OCI-M2 (cell line): ENCODE data around the gene COMMD1.
A peak's percentile ranks its signal among the peaks of the same experiment; 100 is the strongest.
"Not testable (repeated sequence)": the region's sequence is repeated elsewhere in the genome, so short reads cannot be mapped to it uniquely, and the experiment has no call there.

Experiments used
- DNase-seq: peaks from one replicate; lab custom pipeline; 2025; ENCODE audit not compliant: unreplicated experiment; lab: John Stamatoyannopoulos, UW

The COMMD1 gene

DNA sequence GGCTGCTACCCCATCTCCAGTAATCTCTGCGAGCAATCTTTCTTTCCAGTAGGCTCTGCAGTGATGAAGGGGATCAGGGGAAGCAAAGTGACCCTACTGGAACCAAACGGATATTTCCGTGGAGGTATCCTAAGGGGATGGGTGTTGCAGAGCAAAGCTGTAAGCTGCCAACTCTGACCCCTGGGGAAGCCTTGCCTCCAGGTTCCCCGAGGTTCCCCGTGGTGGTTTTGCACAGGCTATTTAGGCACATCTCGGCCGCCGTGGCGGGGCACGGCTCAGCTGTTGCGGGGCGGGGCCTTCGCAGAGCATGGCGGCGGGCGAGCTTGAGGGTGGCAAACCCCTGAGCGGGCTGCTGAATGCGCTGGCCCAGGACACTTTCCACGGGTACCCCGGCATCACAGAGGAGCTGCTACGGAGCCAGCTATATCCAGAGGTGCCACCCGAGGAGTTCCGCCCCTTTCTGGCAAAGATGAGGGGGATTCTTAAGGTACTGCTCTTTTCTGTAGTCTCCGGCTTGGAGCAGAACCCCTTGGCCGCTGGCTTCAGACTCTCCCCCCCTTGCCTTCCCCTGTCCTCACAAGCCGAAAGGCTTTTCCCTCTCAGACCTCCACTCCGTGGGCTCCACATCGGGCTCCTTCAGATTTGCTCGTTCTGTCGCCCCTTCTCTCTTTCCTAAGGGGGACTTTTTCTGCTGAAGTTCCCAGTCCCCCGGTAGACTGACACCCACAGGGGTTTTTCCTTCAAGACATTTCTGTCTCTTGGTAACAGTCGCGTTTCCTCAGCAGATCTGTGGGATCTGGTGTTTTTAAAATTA, at the start of gene COMMD1:
TSS of gene COMMD1 (plus strand) at position 303 of the 814 bp plus-strand sequence. CDS start at position 308, 5 bp downstream.
- no peak for DNase-seq

- no peak for DNase-seq
Observed at GRCh38 chr2:61857224-61857623, 48.2 kb upstream of the COMMD1 start.

DNA sequence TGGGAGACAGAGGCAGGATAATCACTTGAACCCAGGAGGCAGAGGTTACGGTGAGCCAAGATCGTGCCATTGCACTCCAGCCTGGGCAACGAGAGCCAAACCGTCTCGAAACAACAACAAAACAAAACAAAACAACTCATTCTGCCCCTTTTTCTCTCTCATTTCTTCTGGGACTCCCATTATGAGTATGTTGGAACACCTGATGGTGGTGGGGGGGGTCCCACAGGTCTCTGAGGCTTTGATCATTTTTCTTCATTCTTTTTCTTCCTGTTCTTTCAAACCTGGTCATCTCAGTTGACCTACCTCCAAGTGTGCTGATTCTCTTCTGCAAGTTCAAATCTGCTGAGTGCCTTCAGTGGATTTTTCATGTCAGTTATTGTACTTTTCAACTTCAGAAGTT, 43.4 kb upstream of the COMMD1 start:
- no peak for DNase-seq

DNA sequence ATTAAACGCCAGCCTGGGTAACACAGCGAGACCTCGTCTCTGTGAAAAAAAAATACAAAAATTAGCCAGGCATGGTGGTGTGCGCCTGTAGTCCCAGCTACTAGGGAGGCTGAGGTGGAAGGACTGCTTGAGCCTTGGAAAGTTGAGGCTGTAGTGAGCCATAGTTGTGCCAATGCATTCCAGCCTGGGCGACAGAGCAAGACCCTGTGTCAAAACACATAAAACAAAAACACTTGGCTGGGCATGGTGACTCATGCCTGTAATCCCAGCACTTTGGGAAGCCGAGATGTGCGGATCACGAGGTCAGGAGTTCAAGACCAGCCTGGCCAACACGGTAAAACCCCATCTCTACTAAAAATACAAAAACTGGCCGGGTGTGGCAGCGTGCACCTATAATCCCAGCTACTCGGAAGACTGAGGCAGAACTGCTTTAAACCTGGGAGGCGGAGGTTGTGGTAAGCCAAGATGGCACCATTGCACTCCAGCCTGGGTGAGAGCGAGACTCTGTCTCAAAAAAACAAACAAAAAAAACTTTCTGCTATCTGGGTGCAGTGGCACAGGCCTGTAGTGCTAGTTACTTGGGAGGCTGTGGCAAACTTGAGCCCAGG, 38.9 kb upstream of the COMMD1 start:
- DNase-seq = not testable (repeated sequence)

- DNase-seq = no peak
Observed at GRCh38 chr2:61876400-61876799, 29.1 kb upstream of the COMMD1 start.

GRCh38 chr2:61877571-61878245, 27.8 kb upstream of the COMMD1 start:
- no peak for DNase-seq

DNA sequence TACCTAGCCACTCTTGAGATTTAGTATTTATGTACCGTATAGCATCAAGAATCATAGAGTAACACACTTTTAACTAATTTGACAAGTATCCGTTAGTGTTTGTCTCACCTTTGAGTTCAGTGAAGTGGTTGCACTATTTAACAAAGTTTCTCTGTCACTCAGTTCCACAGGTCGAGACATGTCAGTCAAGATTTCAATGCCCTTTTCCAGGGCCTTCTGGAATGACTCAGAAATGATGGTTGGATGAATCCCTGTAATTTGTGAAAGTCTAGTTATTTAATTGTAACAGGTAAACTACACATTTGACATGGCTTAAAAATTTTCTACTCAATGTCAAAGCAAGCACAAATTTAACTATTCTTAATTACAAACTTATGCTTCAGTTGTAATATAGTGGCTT, 26.7 kb upstream of the COMMD1 start:
- DNase-seq = no peak

DNA sequence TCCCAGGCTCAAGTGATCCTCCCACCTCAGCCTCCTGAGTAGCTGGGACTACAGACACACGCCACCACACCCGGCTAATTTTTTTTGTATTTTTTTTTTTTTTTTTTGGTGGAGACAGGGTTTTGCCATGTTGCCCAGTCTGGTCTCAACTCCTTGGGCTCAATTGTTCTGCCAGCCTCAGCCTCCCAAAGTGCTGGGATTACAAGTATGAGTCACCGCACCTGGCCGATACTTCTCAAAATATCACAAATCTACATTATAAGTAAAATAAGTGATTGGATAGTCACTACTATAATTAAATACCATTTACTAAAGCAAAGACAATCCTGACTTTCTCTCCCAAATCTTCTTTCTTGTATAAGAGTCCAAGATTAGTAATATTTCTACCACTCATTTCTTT, 26.1 kb upstream of the COMMD1 start:
- not testable (repeated sequence) for DNase-seq

DNA sequence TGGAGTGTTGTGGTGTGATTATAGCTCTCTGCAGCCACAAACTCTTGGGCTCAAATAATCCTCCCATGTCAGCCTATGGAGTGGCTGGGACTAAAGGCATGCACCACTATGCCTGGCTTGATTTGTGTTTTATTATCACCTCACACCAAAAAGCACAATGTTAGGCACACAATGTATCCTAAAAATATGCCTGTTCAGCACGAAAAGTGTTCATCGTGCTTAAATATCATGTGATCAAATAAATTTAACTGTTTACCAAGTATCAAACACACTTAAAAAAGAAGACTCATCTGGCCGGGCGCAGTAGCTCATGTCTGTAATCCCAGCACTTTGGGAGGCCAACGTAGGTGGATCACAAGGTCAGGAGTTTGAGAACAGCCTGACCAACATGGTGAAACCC, 22.6 kb upstream of the COMMD1 start:
- DNase-seq = no peak

DNA sequence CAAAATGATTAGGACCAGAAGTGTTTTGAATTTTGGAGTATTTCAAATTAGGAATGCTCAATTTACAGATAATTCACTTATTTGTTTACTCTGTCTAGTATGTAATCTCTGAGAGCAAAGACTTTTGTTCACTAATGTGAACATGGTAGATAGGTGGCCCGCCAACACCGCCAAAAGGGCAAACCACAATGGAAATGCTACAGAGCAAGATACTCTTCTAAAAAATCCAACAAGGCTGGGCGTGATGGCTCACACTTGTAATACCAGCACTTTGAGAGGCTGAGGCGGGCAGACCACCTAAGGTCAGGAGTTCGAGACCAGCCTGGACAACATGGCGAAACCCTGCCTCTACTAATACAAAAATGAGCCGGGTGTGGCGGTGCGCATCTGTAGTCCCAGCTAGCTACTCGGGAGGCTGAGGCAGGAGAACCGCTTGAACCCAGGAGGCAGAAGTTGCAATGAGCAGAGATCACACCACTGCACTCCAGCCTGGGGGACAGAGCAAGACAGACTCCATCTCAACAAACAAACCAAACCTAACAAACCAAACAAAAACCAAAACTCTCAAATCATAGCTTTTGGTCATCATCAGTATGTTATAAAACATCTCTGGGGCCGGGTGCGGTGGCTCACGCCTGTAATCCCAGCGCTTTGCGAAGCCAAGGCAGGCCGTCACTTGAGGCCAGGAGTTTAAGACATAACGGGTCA, 19.4 kb upstream of the COMMD1 start:
- no peak for DNase-seq

- DNase-seq = no peak
Observed at GRCh38 chr2:61887717-61888266, 17.7 kb upstream of the COMMD1 start.

DNA sequence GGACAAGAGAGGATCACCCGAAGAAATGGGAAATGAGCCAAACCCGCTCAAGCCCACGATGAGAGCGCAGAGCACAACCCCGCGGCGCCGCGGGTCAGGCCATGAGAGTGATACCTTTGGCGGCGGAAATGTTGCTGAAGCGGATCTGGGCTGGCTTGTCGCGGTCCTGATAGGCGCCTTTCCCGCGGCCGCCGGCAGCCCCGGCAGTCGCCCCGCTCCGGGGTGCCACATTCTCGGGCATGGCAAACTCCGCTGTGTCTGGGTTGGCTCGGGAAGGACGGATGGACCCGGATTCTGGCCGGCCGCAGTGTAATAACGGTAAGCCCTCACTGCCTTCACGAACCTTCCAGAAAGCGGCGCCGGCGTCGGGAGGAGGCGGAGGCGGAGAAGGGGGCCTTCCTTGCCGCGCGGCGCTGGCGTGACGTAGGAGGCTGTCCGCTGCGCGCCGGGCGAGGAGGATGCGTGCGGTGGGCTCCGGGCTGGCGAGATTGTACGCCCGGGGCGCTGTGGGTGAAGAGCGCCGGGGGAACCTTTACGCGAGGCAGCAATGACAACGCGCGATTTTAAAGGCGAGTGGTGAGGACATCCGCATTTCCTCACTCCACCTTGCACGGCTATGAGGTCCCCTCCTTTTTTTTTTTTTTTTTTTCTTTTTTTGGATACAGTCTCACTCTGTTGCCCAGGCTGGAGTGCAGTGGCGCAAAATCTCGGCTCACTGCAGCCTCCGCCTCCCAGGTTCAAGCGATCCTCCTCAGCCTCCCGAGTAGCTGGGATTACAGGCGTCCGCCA, 17.0 kb upstream of the COMMD1 start, which contains the start of gene CCT4:
TSS of gene CCT4 (minus strand) at position 390 of the 789 bp plus-strand sequence. CDS start at position 241, 149 bp downstream.
- DNase-seq = peak; percentile 45

- DNase-seq = peak; percentile 41
Observed at GRCh38 chr2:61898810-61899209, 6.7 kb upstream of the COMMD1 start.

- DNase-seq = no peak
Observed at GRCh38 chr2:61900281-61900680, 5.2 kb upstream of the COMMD1 start.

DNA sequence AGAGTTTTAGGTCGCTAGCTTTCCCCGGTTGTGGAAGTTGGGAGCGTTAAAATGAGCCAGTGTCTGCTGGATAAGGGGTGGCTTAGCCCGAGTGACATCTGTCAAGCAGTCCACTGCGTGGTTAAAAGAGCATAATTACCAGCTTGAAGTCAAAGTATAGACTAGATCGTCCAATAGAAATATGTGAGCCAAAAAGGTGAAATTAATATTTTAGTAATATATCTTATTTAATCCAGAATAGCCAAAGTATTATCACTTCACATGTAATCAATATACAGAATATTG, 654 bp downstream of the COMMD1 start:
- DNase-seq = no peak

- DNase-seq = no peak
Observed at GRCh38 chr2:61909116-61909515, 3.6 kb downstream of the COMMD1 start.

DNA sequence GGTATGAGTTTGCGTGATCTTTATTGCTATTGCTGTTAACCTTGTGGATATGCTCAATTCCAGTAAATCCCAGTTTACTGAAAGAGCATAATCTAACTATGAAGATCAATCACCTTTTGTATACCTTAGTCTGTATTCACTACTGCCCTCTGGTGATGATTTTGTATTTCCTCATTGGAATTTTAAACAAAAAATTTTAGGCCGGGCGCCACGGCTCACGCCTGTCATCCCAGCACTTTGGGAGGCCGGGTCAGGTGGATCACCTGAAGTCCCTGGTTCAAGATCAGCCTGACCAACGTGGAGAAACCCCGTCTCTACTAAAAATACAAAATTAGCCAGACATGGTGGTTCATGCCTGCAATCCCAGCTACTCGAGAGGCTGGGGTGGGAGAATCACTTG, 5.1 kb downstream of the COMMD1 start:
- no peak for DNase-seq

GRCh38 chr2:61911510-61911909, 6.0 kb downstream of the COMMD1 start:
- no peak for DNase-seq

- not testable (repeated sequence) for DNase-seq
Observed at GRCh38 chr2:61914794-61915193, 9.3 kb downstream of the COMMD1 start.

- no peak for DNase-seq
Observed at GRCh38 chr2:61920548-61920947, 15.1 kb downstream of the COMMD1 start.
